PC-3 (cell line): ENCODE measurements around the gene ALAD. TPM values are rescaled to one million over a fixed set of nuclear protein-coding genes. Genes with fewer than 3 reads are reported as not detected.

ENCODE experiments used
- ATAC-seq: fragments of 200-7000 bp; cut with Tn5 transposase; 2 replicates; pipeline ENCODE4 v1.9.1; 2020; ENCODE audit warnings: mild to moderate bottlenecking, moderate library complexity
- BruUV-seq: library from RNA; stranded (reverse); fragments of 400-500 nt; replicated peaks from 2 replicates; lab custom pipeline; 2021; lab: Mats Ljungman, UMichigan
- CTCF ChIA-PET: fragments of 300-600 bp; sonication (Branson Sonifier 250); formaldehyde crosslinking; loops from one replicate; lab custom pipeline; 2022; ENCODE audit warnings: antibody characterized with exemption; lab: Charles Lee
- POLR2A ChIA-PET: fragments of 300-600 bp; sonication (Branson Sonifier 250); formaldehyde crosslinking; loops from one replicate; lab custom pipeline; 2022; ENCODE audit warnings: antibody characterized with exemption; ENCODE audit not compliant: unreplicated experiment; lab: Charles Lee
- DNase-seq: peaks from one replicate; pipeline ENCODE4 v3.0.0-alpha.2; 2015
- H2AFZ ChIP-seq: fragments of 300-600 bp; sonication (generic); 2 replicates; pipeline ENCODE4 v1.6.0; 2016; ENCODE audit warnings: antibody characterized with exemption, low read length
- H3F3A ChIP-seq: fragments of 300-600 bp; sonication (generic); one replicate; pipeline ENCODE4 v1.6.0; 2017; ENCODE audit warnings: antibody characterized with exemption, low read length, control low read depth, mild to moderate bottlenecking; ENCODE audit not compliant: unreplicated experiment
- H3K27ac ChIP-seq: fragments of 300-600 bp; sonication (generic); 2 replicates; pipeline ENCODE4 v1.5.1; 2016; ENCODE audit warnings: mild to moderate bottlenecking, low read length
- H3K27me3 ChIP-seq: fragments of 300-600 bp; sonication (generic); 2 replicates; pipeline ENCODE4 v1.6.1; 2016; ENCODE audit warnings: low read length, mixed read lengths
- H3K36me3 ChIP-seq: fragments of 300-600 bp; sonication (generic); 2 replicates; pipeline ENCODE4 v1.6.1; 2016; ENCODE audit warnings: low read depth, mixed run types, low read length, mixed read lengths
- H3K4me1 ChIP-seq: fragments of 300-600 bp; sonication (generic); 2 replicates; pipeline ENCODE4 v1.5.1; 2016; ENCODE audit warnings: low read length; ENCODE audit not compliant: insufficient read depth
- H3K4me2 ChIP-seq: fragments of 300-600 bp; sonication (generic); 2 replicates; pipeline ENCODE4 v1.6.0; 2016; ENCODE audit warnings: low read length
- H3K4me3 ChIP-seq: fragments of 300-600 bp; sonication (generic); 2 replicates; pipeline ENCODE4 v1.5.1; 2016; ENCODE audit warnings: mild to moderate bottlenecking, low read length, mixed read lengths
- H3K79me2 ChIP-seq: fragments of 300-600 bp; sonication (generic); 2 replicates; pipeline ENCODE4 v1.6.1; 2017; ENCODE audit warnings: low read length, mixed read lengths
- H3K9ac ChIP-seq: fragments of 300-600 bp; sonication (generic); 2 replicates; pipeline ENCODE4 v1.6.0; 2016; ENCODE audit warnings: mild to moderate bottlenecking, low read length
- H3K9me2 ChIP-seq: fragments of 300-600 bp; sonication (generic); replicated peaks from 2 replicates; pipeline ENCODE4 v1.6.1; 2016; ENCODE audit warnings: mixed run types, low read length, mixed read lengths
- H3K9me3 ChIP-seq: fragments of 300-600 bp; sonication (generic); 2 replicates; pipeline ENCODE4 v1.6.1; 2016; ENCODE audit warnings: low read length, mixed read lengths
- H4K20me1 ChIP-seq: fragments of 300-600 bp; sonication (generic); 2 replicates; pipeline ENCODE4 v1.6.1; 2016; ENCODE audit warnings: low read length, mixed read lengths
- EZH2 ChIP-seq: fragments of 300-600 bp; sonication (generic); IDR thresholded peaks from one replicate; pipeline ENCODE4 v1.6.1; 2017; ENCODE audit warnings: antibody characterized with exemption, mild to moderate bottlenecking, low read length; ENCODE audit not compliant: unreplicated experiment
- EZH2phosphoT487 ChIP-seq: fragments of 300-600 bp; sonication (generic); IDR thresholded peaks from 2 replicates; pipeline ENCODE4 v1.6.1; 2018; ENCODE audit warnings: mild to moderate bottlenecking, antibody characterized with exemption, low read length, borderline replicate concordance
- intact Hi-C: fragments of 100-400 bp; cut with micrococcal nuclease; formaldehyde crosslinking; loops from 2 replicates; pipeline ENCODE4 v1.9.0; 2023
- total RNA-seq: library from RNA; depleted of rRNA; stranded (reverse); fragments of >200 nt; gene quantifications from 2 replicates; pipeline ENCODE4 v1.2.3, GENCODE V29; 2014
- TF ChIP-seq, protein P1 (sequence below): fragments of 300-600 bp; sonication (generic); conservative IDR thresholded peaks from 2 replicates; pipeline ENCODE4 v1.5.1; 2017; ENCODE audit warnings: antibody characterized with exemption, low read depth, mild to moderate bottlenecking, low read length

Gene ALAD
- total RNA-seq, 1 experiment from 2014 or later, result 7.9 TPM

DNA sequence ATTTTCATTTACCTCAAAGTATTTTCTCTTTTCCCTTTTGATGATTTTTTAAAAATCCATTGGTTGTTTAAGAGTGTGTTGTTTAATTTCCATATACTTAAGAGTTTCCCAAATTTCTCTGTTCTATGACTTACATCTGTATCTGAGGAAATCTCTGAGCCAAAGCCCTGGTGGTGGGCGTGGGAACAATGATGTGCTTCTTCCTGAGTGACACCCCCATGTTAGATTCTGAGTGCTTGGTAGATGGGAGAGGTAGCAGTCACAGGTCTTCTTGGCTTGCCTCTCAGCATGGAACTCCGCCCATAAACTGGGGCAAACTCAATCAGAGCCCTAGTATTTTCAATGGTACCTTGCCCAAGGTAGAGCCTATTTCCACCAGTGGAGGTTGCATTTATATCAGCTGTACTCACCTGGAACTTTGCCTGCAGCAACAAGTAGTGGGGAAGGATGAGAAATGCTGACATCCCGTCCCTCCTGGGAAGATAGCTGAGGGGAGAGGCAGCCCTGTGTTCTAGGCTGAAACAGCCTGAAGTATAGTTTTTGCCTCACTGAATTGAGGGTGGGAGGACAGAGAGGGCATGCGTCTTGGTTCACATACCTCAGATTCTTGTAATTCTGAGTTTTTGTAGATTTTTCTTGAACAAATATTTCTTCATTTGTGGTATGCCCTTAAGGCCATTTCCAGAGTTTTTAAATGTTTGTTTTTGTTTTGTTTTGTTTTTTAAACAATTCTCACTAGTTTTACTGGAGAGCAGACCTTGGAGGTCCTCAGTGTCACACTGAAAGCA, 35.8 kb upstream of the ALAD start:
- no peaks in the 10 kb centered on the region for H3K27me3 ChIP-seq
- H3K4me3 ChIP-seq, result no peak overlapping the region
- H4K20me1 ChIP-seq, result no peaks in the 10 kb centered on the region
- H3K9me3 ChIP-seq, result no peaks in the 10 kb centered on the region
- H3K9ac ChIP-seq, result no peak overlapping the region
- intact Hi-C loops, result no loop called here
- ChIA-PET POLR2A (no interaction called here), CTCF (no interaction called here)
- TF ChIP-seq, protein P1, sequence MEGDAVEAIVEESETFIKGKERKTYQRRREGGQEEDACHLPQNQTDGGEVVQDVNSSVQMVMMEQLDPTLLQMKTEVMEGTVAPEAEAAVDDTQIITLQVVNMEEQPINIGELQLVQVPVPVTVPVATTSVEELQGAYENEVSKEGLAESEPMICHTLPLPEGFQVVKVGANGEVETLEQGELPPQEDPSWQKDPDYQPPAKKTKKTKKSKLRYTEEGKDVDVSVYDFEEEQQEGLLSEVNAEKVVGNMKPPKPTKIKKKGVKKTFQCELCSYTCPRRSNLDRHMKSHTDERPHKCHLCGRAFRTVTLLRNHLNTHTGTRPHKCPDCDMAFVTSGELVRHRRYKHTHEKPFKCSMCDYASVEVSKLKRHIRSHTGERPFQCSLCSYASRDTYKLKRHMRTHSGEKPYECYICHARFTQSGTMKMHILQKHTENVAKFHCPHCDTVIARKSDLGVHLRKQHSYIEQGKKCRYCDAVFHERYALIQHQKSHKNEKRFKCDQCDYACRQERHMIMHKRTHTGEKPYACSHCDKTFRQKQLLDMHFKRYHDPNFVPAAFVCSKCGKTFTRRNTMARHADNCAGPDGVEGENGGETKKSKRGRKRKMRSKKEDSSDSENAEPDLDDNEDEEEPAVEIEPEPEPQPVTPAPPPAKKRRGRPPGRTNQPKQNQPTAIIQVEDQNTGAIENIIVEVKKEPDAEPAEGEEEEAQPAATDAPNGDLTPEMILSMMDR, result no peak
- TF ChIP-seq EZH2phosphoT487 (no peak), EZH2 (no peak)
- ATAC-seq, result peak; percentile 35; the same call in 1 of the 2 replicates
- H3K36me3 ChIP-seq, result no peaks in the 10 kb centered on the region
- no peak overlapping the region for H2AFZ ChIP-seq
- H3K79me2 ChIP-seq, result no peaks in the 10 kb centered on the region
- no peaks in the 10 kb centered on the region for H3K4me1 ChIP-seq
- no peak overlapping the region for H3K27ac ChIP-seq
- no peaks in the 10 kb centered on the region for H3F3A ChIP-seq
- no TSS peak for BruUV-seq
- H3K4me2 ChIP-seq, result no peak overlapping the region
- no peak for DNase-seq
- no peaks in the 10 kb centered on the region for H3K9me2 ChIP-seq

DNA sequence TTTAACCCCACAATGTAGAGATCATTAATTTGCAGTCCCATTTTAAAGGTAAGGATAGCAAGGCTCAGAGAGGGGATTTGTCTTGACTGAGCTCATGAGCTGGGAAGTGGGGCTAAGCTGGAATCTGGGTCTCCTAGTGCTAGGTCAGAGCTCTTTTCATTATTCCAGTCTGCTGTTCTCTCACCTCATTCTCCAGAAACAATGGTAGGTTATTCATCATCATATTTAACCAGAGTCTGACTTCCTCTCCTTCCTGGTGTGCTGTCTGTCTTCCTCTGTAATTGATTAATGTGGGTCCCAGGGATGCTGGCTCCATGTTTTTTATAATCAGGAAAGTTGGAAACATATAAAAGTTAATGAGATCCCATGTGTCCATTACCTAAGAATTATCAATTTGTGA, 30.1 kb upstream of the ALAD start:
- ChIA-PET POLR2A (no interaction called here), CTCF (no interaction called here)
- no peak overlapping the region for H3K9ac ChIP-seq
- no peak overlapping the region for H3K4me2 ChIP-seq
- H3K4me3 ChIP-seq, result no peak overlapping the region
- no peak overlapping the region for H2AFZ ChIP-seq
- H3K4me1 ChIP-seq, result no peaks in the 10 kb centered on the region
- BruUV-seq, result no TSS peak
- no peaks in the 10 kb centered on the region for H3K36me3 ChIP-seq
- no peaks in the 10 kb centered on the region for H3K9me2 ChIP-seq
- ATAC-seq (no peak), DNase-seq (no peak)
- H3K9me3 ChIP-seq, result no peaks in the 10 kb centered on the region
- TF ChIP-seq EZH2phosphoT487 (no peak), EZH2 (no peak)
- TF ChIP-seq, protein P1, result no peak
- no peaks in the 10 kb centered on the region for H3K79me2 ChIP-seq
- intact Hi-C loops, result no loop called here
- H3K27me3 ChIP-seq, result no peaks in the 10 kb centered on the region
- no peaks in the 10 kb centered on the region for H3F3A ChIP-seq
- no peaks in the 10 kb centered on the region for H4K20me1 ChIP-seq
- no peak overlapping the region for H3K27ac ChIP-seq

DNA sequence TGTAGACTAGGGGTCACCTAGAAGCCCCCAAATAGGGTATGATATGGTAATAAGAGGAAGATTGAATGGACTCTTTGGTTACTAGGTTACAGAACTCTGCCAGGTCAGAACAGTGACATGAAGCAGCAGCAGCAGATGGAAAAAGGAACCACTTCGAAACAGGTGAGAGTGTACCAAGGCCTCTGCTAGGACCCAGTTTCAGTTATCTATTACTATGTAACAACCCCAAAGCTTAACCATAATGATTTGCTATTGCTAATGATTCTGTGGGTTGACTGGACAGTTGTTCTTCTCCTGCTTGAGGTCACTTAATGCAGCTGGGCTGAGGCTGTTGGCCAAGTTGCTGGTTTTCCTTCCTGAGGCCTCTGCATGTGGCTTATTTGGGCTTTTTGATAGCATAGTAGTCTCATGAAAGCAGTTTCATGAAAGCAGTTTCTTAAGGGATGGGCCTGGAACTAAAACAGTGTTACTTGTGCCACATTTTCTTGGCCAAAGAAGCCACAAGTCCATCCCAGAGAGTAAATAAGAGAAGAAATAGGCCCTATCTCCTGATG, 27.1 kb upstream of the ALAD start:
- H3K4me2 ChIP-seq, result no peak overlapping the region
- H3K79me2 ChIP-seq, result no peaks in the 10 kb centered on the region
- H3K4me1 ChIP-seq, result no peaks in the 10 kb centered on the region
- no peaks in the 10 kb centered on the region for H3K27me3 ChIP-seq
- no peaks in the 10 kb centered on the region for H3F3A ChIP-seq
- intact Hi-C loops, result no loop called here
- H3K9ac ChIP-seq, result no peak overlapping the region
- H3K27ac ChIP-seq, result no peak overlapping the region
- no peaks in the 10 kb centered on the region for H4K20me1 ChIP-seq
- TF ChIP-seq, protein P1, result no peak
- TF ChIP-seq EZH2 (no peak), EZH2phosphoT487 (no peak)
- H3K36me3 ChIP-seq, result no peaks in the 10 kb centered on the region
- BruUV-seq, result no TSS peak
- H3K9me3 ChIP-seq, result no peaks in the 10 kb centered on the region
- ChIA-PET CTCF (no interaction called here), POLR2A (no interaction called here)
- H3K9me2 ChIP-seq, result no peaks in the 10 kb centered on the region
- DNase-seq (no peak), ATAC-seq (no peak)
- no peak overlapping the region for H2AFZ ChIP-seq
- no peak overlapping the region for H3K4me3 ChIP-seq
